ENCODE measurements around the gene KCNMB1. TPM values are rescaled to one million over a fixed set of nuclear protein-coding genes. Genes with fewer than 3 reads are reported as not detected.

The KCNMB1 gene
- total and polyA plus RNA-seq, 8 donors = 0.29 to 19.8 (median 5.5) TPM

DNA sequence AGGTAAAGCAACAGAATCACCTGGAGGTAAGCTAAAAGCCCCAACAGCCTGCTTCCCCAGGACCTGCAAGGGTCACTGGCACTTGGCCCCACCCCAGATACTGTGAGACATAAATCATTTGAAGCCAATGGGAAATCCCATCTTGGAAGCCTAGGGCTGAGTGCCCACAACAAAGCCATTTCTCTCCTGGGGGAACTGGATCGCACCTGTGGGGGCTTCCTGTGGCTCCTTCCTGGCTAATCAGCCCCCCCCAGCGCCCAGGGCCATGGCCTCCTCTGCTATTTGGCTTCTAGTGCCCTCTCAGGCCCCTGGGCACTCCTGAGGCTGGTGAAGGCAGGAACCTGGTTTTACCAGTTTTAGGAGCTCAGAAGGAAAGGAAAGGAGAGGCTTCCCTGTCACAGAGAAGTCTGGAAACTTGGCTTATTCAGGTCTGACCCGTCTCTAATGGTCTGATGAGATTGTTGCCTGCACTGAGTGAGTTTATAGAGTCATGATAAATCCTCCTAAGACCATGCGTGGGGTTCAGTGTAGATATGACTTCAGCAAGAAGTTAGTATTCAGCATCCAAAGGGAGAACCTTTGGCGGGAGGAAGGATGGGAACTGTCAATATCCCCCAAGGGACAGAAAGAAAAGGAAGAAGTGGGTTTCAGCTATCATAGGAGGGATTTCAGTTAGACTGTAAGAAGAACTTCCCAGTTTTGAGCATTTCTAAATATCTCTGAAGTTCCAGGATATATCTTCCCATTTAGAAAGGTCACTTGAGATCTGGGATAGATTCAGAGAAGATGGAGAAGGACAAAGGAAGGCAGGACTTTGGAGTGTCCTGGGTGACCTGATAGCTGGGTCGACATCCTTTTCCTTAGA is 1.2 kb downstream of the KCNMB1 start:
- Histone ChIP-seq H3K27me3 (peaks cover 0 to 4% (median 0%) of the 10 kb centered on the region in 3 donors), H3K4me1 (peaks cover 0 to 25% (median 9%) of the 10 kb centered on the region in 4 donors), H3K27ac (peak overlapping the region in 4 of 5 donors; percentile 62 to 84 (median 78)), H3K36me3 (peaks cover 0 to 18% (median 0%) of the 10 kb centered on the region in 4 donors), H3K4me3 (peak overlapping the region; percentile 30 to 45 (median 40)), H3K9me3 (no peaks in the 10 kb centered on the region)
- 54 to 60% (median 56%) methylated on average over 4 to 6 of the region's 6 CpGs for WGBS, 5 donors
- TF ChIP-seq POLR2AphosphoS5 (IDR thresholded peaks at IDR 0.05) (no peak), EP300 (IDR thresholded peaks at IDR 0.05) (no peak), CTCF (IDR thresholded peaks at IDR 0.05) (no peak), POLR2A (IDR thresholded peaks at IDR 0.05) (no peak)
- no peak for DNase-seq
- intact Hi-C loops (cut with DNase I; ENCODE audit: low total_unique reads) = no loop called here

GRCh38 chr5:170386743-170387395 is 2.3 kb downstream of the KCNMB1 start:
- Histone ChIP-seq H3K27ac (peak overlapping the region in 3 of 5 donors; percentile 2 to 84 (median 84)), H3K36me3 (peaks cover 0 to 18% (median 0%) of the 10 kb centered on the region in 4 donors), H3K9me3 (no peaks in the 10 kb centered on the region), H3K4me3 (peak overlapping the region; percentile 30 to 45 (median 40)), H3K4me1 (peaks cover 0 to 23% (median 7%) of the 10 kb centered on the region in 4 donors), H3K27me3 (peaks cover 0 to 4% (median 0%) of the 10 kb centered on the region in 3 donors)
- intact Hi-C loops (cut with DNase I; ENCODE audit: low total_unique reads) = no loop called here
- 66 to 79% (median 74%) methylated on average over 8 of the region's 8 CpGs for WGBS, 5 donors
- DNase-seq = no peak
- no peak for TF ChIP-seq POLR2AphosphoS5 (IDR thresholded peaks at IDR 0.05)

DNA sequence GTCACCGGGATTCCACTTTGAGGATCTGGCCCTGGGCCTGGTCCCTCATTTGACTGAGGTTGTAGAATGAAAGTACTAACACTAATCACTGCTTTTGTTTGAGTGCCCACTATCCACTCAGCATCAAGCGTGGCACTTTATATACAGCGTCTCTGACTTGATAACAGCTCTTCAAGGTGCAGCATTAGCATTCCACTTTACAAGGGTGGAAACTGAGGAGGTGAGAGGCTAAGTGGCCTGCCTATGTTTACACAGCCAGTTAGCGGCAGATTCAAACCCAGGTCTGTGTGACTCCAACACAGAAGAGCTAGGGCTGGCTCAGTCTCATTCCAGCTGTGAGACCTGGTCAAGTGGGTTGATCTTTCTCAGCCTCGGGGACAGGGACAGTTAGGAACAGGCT is 5.9 kb downstream of the KCNMB1 start:
- TF ChIP-seq POLR2A (IDR thresholded peaks at IDR 0.05) (no peak), CTCF (IDR thresholded peaks at IDR 0.05) (no peak), POLR2AphosphoS5 (IDR thresholded peaks at IDR 0.05) (no peak), EP300 (IDR thresholded peaks at IDR 0.05) (no peak)
- DNase-seq = no peak
- WGBS, 5 donors = 43 to 80% (median 56%) methylated on average over 5 of the region's 5 CpGs
- Histone ChIP-seq H3K27ac (peak overlapping the region in 1 of 5 donors; percentile 27), H3K4me3 (no peak overlapping the region), H3K4me1 (peaks cover 0 to 10% (median 4%) of the 10 kb centered on the region in 4 donors), H3K9me3 (no peaks in the 10 kb centered on the region), H3K27me3 (no peaks in the 10 kb centered on the region), H3K36me3 (peaks cover 0 to 25% (median 0%) of the 10 kb centered on the region in 4 donors)
- intact Hi-C loops (cut with DNase I; ENCODE audit: low total_unique reads) = no loop called here

DNA sequence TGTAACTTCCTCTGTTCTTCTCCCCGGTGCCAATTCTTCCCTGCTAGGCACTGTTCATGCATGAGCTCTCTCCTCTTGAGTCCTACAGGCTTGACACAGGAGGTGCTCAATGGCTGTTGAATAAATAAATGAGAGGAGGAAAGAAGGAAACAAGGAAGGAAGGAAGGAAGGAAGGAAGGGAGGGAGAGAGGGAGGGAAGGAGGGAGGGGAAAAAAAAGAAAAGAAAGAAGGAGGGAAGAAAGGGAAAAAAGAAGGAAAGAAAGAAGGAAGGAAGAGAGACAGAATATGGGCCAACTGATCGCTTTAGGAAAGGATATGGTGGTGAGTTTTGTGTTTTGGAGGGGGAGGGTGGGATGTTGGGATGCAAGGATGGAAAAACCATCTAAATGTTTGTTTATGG is 6.4 kb downstream of the KCNMB1 start:
- H3K27me3 ChIP-seq = no peaks in the 10 kb centered on the region
- WGBS, 5 donors = 73 to 87% (median 82%) methylated on average over 2 of the region's 2 CpGs
- peaks cover 0 to 10% (median 1%) of the 10 kb centered on the region in 4 donors for H3K4me1 ChIP-seq
- no peak overlapping the region for H3K4me3 ChIP-seq
- TF ChIP-seq EP300 (IDR thresholded peaks at IDR 0.05) (no peak), POLR2AphosphoS5 (IDR thresholded peaks at IDR 0.05) (no peak), CTCF (IDR thresholded peaks at IDR 0.05) (no peak), POLR2A (IDR thresholded peaks at IDR 0.05) (no peak)
- H3K9me3 ChIP-seq = no peaks in the 10 kb centered on the region
- peaks cover 0 to 27% (median 0%) of the 10 kb centered on the region in 4 donors for H3K36me3 ChIP-seq
- H3K27ac ChIP-seq = no peak overlapping the region
- intact Hi-C loops (cut with DNase I; ENCODE audit: low total_unique reads) = no loop called here
- no peak for DNase-seq
